Measurements from ENCODE around the gene PGF.
A peak's percentile ranks its signal among the peaks of the same experiment; 100 is the strongest.

PGF gene

DNA sequence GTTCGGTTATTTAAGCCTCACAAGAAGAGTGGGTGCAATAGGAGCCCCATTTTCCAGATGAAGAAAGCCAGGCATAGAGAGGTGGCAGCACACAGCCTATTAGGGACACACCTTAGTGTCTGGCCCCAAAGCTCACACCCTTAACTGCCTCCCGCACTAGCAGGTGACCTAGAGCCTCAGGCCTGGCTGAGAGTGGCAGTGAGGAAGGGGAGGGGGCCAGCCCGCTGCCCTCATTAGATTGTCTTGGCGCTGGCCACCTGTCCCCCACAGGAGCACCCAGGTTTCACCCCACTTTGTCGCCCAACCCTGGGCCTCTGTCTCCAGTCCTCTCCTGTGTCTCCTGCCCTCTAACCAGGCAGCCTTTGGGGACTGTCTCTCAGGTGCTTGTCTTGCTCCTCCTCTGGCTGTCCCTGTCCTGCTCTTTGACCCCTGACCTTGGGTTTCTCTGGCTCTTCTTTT, 18.5 kb upstream of the PGF start:
- H3K36me3 ChIP-seq (ENCODE audit: control insufficient read depth, insufficient read depth, low read length) = no peaks in the 10 kb centered on the region
- no peak overlapping the region for H2BK120ac ChIP-seq (ENCODE audit: low read depth, low read length)

GRCh38 chr14:74973003-74973653, 17.7 kb upstream of the PGF start:
- peaks cover 4% of the 10 kb centered on the region for H3K4me1 ChIP-seq (ENCODE audit: control insufficient read depth, low read depth, low read length)
- no peak overlapping the region for H3K4me3 ChIP-seq (ENCODE audit: low read length)
- H3K79me2 ChIP-seq (ENCODE audit: control insufficient read depth, insufficient read depth, low read length) = no peaks in the 10 kb centered on the region
- no peak overlapping the region for H2BK5ac ChIP-seq (ENCODE audit: low read length)
- H4K8ac ChIP-seq (ENCODE audit: low read depth, low read length) = no peak overlapping the region
- H3K4ac ChIP-seq (ENCODE audit: low read depth, low read length) = no peak overlapping the region
- no peak overlapping the region for H2BK120ac ChIP-seq (ENCODE audit: low read depth, low read length)
- no peaks in the 10 kb centered on the region for H3K79me1 ChIP-seq (ENCODE audit: low read length)
- peak overlapping the region; percentile 64 for H3K56ac ChIP-seq (ENCODE audit: low read length)
- H3K9ac ChIP-seq (ENCODE audit: low read length) = no peak overlapping the region
- WGBS (ENCODE audit: extremely low coverage, insufficient coverage, low lambda C conversion rate) = no CpG with 5 or more reads among the region's 15 CpGs
- H3K4me2 ChIP-seq (ENCODE audit: low read length) = no peak overlapping the region
- no peak overlapping the region for H2BK15ac ChIP-seq (replicated peaks; ENCODE audit: low read depth)
- no peak overlapping the region for H3K27ac ChIP-seq (ENCODE audit: low read depth, low read length)
- H4K5ac ChIP-seq (ENCODE audit: low read length) = no peak overlapping the region
- H3K36me3 ChIP-seq (ENCODE audit: control insufficient read depth, insufficient read depth, low read length) = no peaks in the 10 kb centered on the region
- no peak overlapping the region for H2AK5ac ChIP-seq (ENCODE audit: low read length)
- no peak overlapping the region for H3K23ac ChIP-seq (ENCODE audit: low read length)
- no peaks in the 10 kb centered on the region for H3K27me3 ChIP-seq (ENCODE audit: insufficient read depth, low read length, poor library complexity)
- H3K18ac ChIP-seq (ENCODE audit: low read length) = no peak overlapping the region
- DNase-seq = no peak

More for the DNA sequence above, 18.5 kb upstream of the PGF start:
- H2BK5ac ChIP-seq (ENCODE audit: low read length) = no peak overlapping the region
- no peak for DNase-seq
- no peaks in the 10 kb centered on the region for H3K79me2 ChIP-seq (ENCODE audit: control insufficient read depth, insufficient read depth, low read length)
- H3K9ac ChIP-seq (ENCODE audit: low read length) = no peak overlapping the region
- H3K4me3 ChIP-seq (ENCODE audit: low read length) = no peak overlapping the region
- H3K23ac ChIP-seq (ENCODE audit: low read length) = no peak overlapping the region
- peak overlapping the region; percentile 64 for H3K56ac ChIP-seq (ENCODE audit: low read length)
- H4K5ac ChIP-seq (ENCODE audit: low read length) = no peak overlapping the region
- no peaks in the 10 kb centered on the region for H3K27me3 ChIP-seq (ENCODE audit: insufficient read depth, low read length, poor library complexity)
- peaks cover 10% of the 10 kb centered on the region for H3K4me1 ChIP-seq (ENCODE audit: control insufficient read depth, low read depth, low read length)
- H2BK15ac ChIP-seq (replicated peaks; ENCODE audit: low read depth) = no peak overlapping the region
- H3K4ac ChIP-seq (ENCODE audit: low read depth, low read length) = no peak overlapping the region
- H3K18ac ChIP-seq (ENCODE audit: low read length) = no peak overlapping the region
- no peak overlapping the region for H4K8ac ChIP-seq (ENCODE audit: low read depth, low read length)
- H3K27ac ChIP-seq (ENCODE audit: low read depth, low read length) = no peak overlapping the region
- no CpG with 5 or more reads among the region's 5 CpGs for WGBS (ENCODE audit: extremely low coverage, insufficient coverage, low lambda C conversion rate)
- H3K79me1 ChIP-seq (ENCODE audit: low read length) = no peaks in the 10 kb centered on the region
- no peak overlapping the region for H3K4me2 ChIP-seq (ENCODE audit: low read length)
- H2AK5ac ChIP-seq (ENCODE audit: low read length) = no peak overlapping the region

GRCh38 chr14:74968811-74969210, 13.4 kb upstream of the PGF start:
- no peaks in the 10 kb centered on the region for H3K4me1 ChIP-seq (ENCODE audit: control insufficient read depth, low read depth, low read length)
- H3K18ac ChIP-seq (ENCODE audit: low read length) = no peak overlapping the region
- H4K8ac ChIP-seq (ENCODE audit: low read depth, low read length) = no peak overlapping the region
- no peaks in the 10 kb centered on the region for H3K79me2 ChIP-seq (ENCODE audit: control insufficient read depth, insufficient read depth, low read length)
- H2BK120ac ChIP-seq (ENCODE audit: low read depth, low read length) = no peak overlapping the region
- H2BK5ac ChIP-seq (ENCODE audit: low read length) = no peak overlapping the region
- no peak overlapping the region for H2BK15ac ChIP-seq (replicated peaks; ENCODE audit: low read depth)
- H2AK5ac ChIP-seq (ENCODE audit: low read length) = no peak overlapping the region
- H3K27me3 ChIP-seq (ENCODE audit: insufficient read depth, low read length, poor library complexity) = no peaks in the 10 kb centered on the region
- no peak overlapping the region for H3K4ac ChIP-seq (ENCODE audit: low read depth, low read length)
- no peak overlapping the region for H3K9ac ChIP-seq (ENCODE audit: low read length)
- no CpG with 5 or more reads among the region's 1 CpG for WGBS (ENCODE audit: extremely low coverage, insufficient coverage, low lambda C conversion rate)
- DNase-seq = no peak
- no peaks in the 10 kb centered on the region for H3K36me3 ChIP-seq (ENCODE audit: control insufficient read depth, insufficient read depth, low read length)
- H4K5ac ChIP-seq (ENCODE audit: low read length) = no peak overlapping the region
- H3K4me3 ChIP-seq (ENCODE audit: low read length) = no peak overlapping the region
- H3K4me2 ChIP-seq (ENCODE audit: low read length) = no peak overlapping the region
- H3K23ac ChIP-seq (ENCODE audit: low read length) = no peak overlapping the region
- no peak overlapping the region for H3K56ac ChIP-seq (ENCODE audit: low read length)
- no peaks in the 10 kb centered on the region for H3K79me1 ChIP-seq (ENCODE audit: low read length)
- no peak overlapping the region for H3K27ac ChIP-seq (ENCODE audit: low read depth, low read length)

GRCh38 chr14:74965486-74966153, 10.2 kb upstream of the PGF start:
- Histone ChIP-seq H2BK5ac (ENCODE audit: low read length) (no peak overlapping the region), H4K8ac (ENCODE audit: low read depth, low read length) (no peak overlapping the region), H4K5ac (ENCODE audit: low read length) (no peak overlapping the region), H3K4ac (ENCODE audit: low read depth, low read length) (no peak overlapping the region), H3K4me3 (ENCODE audit: low read length) (no peak overlapping the region), H3K23ac (ENCODE audit: low read length) (no peak overlapping the region), H3K56ac (ENCODE audit: low read length) (no peak overlapping the region), H3K4me2 (ENCODE audit: low read length) (no peak overlapping the region), H2BK120ac (ENCODE audit: low read depth, low read length) (no peak overlapping the region), H3K4me1 (ENCODE audit: control insufficient read depth, low read depth, low read length) (no peaks in the 10 kb centered on the region), H2BK15ac (replicated peaks; ENCODE audit: low read depth) (no peak overlapping the region), H3K9ac (ENCODE audit: low read length) (no peak overlapping the region), H3K79me1 (ENCODE audit: low read length) (no peaks in the 10 kb centered on the region), H3K27ac (ENCODE audit: low read depth, low read length) (no peak overlapping the region), H3K36me3 (ENCODE audit: control insufficient read depth, insufficient read depth, low read length) (no peaks in the 10 kb centered on the region), H2AK5ac (ENCODE audit: low read length) (no peak overlapping the region), H3K27me3 (ENCODE audit: insufficient read depth, low read length, poor library complexity) (no peaks in the 10 kb centered on the region), H3K18ac (ENCODE audit: low read length) (no peak overlapping the region), H3K79me2 (ENCODE audit: control insufficient read depth, insufficient read depth, low read length) (no peaks in the 10 kb centered on the region)
- no peak for DNase-seq
- no CpG with 5 or more reads among the region's 5 CpGs for WGBS (ENCODE audit: extremely low coverage, insufficient coverage, low lambda C conversion rate)

GRCh38 chr14:74964787-74965485, 9.5 kb upstream of the PGF start:
- no peak for DNase-seq
- Histone ChIP-seq H3K9ac (ENCODE audit: low read length) (no peak overlapping the region), H3K4ac (ENCODE audit: low read depth, low read length) (no peak overlapping the region), H3K27me3 (ENCODE audit: insufficient read depth, low read length, poor library complexity) (no peaks in the 10 kb centered on the region), H3K4me2 (ENCODE audit: low read length) (no peak overlapping the region), H4K5ac (ENCODE audit: low read length) (no peak overlapping the region), H4K8ac (ENCODE audit: low read depth, low read length) (no peak overlapping the region), H3K79me1 (ENCODE audit: low read length) (no peaks in the 10 kb centered on the region), H3K27ac (ENCODE audit: low read depth, low read length) (no peak overlapping the region), H3K56ac (ENCODE audit: low read length) (no peak overlapping the region), H2BK120ac (ENCODE audit: low read depth, low read length) (no peak overlapping the region), H3K4me3 (ENCODE audit: low read length) (no peak overlapping the region), H2AK5ac (ENCODE audit: low read length) (no peak overlapping the region), H3K4me1 (ENCODE audit: control insufficient read depth, low read depth, low read length) (no peaks in the 10 kb centered on the region), H2BK5ac (ENCODE audit: low read length) (no peak overlapping the region), H3K23ac (ENCODE audit: low read length) (no peak overlapping the region), H3K18ac (ENCODE audit: low read length) (no peak overlapping the region), H3K36me3 (ENCODE audit: control insufficient read depth, insufficient read depth, low read length) (no peaks in the 10 kb centered on the region), H2BK15ac (replicated peaks; ENCODE audit: low read depth) (no peak overlapping the region), H3K79me2 (ENCODE audit: control insufficient read depth, insufficient read depth, low read length) (no peaks in the 10 kb centered on the region)
- no CpG with 5 or more reads among the region's 4 CpGs for WGBS (ENCODE audit: extremely low coverage, insufficient coverage, low lambda C conversion rate)

Measured in mesendoderm (in vitro differentiated cells).